GM18498 (cell line): ENCODE measurements around the gene STK32C.

Experiments
- ATAC-seq: cut with Tn5 transposase; IDR thresholded peaks from one replicate; pipeline ENCODE4 v1.9.1; 2021; ENCODE audit warnings: mild to moderate bottlenecking, moderate library complexity; ENCODE audit not compliant: unreplicated experiment

The STK32C gene

DNA sequence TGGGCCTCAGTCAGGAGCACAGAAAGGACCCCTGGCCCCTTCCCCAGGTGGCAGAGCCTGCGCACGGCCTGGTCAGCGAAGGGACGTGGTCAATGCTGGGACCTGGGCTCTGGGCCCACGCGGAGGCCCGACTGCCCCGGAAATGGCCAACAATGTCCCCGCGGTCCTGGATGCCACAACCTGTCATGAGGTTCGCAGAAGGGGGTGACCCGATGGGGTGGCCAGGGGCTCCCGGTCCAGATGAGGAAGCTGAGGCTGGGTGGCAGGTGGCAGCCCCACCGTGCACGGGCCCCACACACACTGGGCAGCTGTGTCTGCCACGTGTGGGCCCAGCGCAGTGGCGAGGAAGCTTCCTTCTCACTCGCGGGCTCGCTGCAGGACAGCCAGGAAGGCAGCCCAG, 71.6 kb downstream of the STK32C start:
- no peak for ATAC-seq

DNA sequence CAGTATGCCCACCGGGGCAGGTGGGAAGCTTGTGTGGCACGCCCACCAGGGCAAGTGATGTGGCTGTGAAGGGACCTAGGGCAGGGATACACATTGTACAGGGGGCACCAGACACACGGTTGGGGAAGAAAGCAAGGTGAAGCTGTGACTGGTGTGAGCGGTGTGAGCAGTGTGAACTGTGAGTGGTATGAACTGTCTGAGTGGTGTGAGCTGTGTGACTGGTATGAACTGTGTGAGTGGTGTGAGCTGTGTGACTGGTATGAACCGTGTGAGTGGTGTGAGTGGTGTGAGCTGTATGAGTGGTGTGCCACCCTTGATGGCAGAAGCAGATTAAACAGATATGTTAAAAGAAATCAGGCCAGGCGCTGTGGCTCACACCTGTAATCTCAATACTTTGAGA, 72.9 kb downstream of the STK32C start:
- no peak for ATAC-seq

DNA sequence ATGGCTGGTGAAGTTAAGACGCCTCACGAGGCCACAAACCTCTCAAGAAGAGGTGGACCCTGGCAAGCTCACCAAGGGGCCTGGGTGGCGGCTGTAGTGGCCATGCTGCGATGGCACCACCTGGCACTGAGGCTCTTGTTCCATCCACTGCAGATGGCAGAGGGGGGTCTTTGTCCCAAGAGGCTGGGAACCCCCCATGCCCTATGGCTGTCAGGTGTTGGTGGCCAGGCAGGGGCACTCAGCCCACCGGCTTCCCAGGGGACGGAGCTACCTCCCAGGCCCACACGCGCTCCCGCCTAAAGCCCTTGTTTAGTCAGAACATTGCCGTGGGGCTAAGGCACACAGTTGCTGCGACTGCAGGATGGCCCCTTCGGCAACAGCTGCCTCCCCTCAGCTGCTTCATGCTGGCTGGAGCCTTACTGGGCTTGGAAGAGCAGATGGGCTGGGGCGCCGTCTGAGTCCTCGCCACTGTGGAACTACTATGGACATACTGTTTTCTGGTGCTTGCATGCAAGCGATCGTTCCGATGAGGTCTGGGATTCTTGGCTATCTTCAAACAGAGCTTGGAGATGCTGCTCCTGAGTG, 74.2 kb downstream of the STK32C start:
- ATAC-seq: no peak

DNA sequence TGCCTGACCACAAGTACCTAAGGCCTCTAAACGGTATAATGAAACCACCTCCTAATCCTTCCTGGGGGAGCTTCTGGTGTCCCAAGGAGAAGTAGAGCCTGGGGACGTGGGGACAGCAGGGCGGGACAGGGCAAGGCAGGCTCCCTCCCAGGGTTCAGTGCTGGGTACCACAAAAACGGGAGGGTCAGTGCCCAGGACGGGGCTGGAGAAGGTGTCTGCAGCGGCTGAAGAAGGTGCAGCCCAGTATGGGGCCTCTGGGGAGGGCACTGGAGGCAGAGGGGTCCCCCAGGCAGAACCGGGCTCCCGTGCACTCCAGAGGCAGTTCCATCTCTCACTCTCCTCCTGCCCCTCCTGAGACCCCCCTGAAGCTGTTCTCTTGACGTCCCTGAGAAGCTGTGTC, 74.8 kb downstream of the STK32C start:
- ATAC-seq: no peak

DNA sequence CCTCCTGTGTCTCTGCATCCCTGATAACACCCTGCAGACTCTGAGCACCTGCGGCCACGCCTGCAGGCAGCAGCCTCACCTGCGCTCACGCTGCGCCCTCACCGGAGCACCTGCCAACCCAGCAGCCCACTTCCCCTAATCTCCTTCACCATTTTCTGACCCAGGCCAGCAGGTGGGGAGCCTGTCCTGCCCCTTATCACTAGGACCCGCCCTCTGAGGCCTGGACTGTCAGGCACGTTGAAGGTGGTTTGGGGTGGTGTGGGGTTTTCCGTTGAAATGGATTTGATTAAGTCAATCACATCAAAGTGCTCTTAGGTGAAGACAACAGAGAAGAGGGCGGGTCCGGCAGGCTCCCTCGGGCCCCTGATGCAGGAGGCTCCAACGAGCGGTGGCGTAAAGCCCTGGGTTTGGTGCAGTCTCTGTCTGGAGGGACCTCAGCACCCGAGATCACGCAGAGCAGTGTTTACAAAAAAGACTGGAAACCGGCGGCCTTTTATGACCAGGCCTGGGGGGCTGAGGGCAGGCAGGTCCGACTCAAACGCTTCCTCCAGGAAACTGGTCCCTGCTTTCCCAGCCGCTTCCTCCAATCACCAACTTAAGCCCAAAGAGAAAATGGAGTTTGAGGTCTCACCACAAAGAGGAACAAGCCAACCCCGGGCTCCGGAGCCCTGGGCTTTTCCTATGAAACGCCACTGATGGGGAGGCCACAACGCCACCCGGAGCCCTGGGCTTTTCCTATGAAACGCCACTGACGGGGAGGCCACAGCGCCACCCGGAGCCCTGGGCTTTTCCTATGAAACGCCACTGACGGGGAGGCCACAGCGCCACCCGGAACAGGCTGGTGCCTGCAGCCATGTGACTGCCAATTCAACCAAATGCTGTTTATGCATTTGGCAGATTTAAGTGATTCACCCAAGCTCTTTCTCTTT, 75.5 kb downstream of the STK32C start:
- ATAC-seq: no peak

DNA sequence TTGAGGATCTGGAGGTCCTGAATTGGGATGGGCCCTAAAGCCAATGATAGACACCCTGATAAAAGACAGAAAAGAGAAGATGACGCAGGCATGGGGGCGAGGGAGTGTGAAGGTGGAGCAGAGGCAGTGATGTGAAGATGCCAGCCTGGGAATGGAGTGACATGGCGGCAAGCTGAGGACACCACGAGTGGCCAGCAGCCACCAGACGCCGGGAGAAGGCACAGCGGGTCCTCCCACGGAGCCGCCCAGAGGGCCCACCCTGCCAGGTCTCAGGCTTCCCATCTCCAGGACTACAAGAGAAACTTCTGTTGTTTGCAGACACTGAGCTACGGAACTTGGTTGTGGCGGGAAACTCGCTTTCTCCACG, 76.1 kb downstream of the STK32C start:
- no peak for ATAC-seq

DNA sequence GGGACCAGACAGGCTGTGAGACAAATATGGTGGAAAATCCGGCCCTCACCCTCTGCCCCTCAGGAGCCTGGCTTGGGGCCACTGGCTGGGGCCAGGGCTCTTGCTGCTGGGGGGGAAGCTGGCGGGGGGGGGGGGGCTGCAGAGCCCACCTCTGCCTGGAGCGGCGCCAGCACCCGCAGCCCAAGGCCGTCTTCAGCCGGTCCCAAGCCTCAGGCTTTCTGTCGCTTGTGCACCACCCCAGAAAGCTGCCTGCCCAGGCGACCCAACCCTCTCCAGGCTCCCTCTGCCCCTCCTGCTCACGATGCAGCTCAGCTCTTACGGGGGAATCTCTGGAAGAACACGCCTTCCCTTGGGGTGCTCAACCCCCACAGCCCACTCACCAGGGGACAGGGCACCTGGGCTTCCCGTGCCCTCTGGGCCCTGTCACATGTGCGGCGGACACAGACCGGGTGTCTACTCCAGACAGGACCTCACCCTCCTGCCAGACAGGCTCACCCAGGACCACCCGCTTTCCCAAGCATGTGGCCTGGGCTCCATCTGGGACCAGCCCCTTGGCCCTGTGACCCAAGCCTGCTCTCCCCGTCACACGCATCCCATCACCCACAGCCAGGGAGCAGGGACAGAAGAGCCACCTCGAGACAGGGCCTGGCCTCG, 77.1 kb downstream of the STK32C start:
- no peak for ATAC-seq

DNA sequence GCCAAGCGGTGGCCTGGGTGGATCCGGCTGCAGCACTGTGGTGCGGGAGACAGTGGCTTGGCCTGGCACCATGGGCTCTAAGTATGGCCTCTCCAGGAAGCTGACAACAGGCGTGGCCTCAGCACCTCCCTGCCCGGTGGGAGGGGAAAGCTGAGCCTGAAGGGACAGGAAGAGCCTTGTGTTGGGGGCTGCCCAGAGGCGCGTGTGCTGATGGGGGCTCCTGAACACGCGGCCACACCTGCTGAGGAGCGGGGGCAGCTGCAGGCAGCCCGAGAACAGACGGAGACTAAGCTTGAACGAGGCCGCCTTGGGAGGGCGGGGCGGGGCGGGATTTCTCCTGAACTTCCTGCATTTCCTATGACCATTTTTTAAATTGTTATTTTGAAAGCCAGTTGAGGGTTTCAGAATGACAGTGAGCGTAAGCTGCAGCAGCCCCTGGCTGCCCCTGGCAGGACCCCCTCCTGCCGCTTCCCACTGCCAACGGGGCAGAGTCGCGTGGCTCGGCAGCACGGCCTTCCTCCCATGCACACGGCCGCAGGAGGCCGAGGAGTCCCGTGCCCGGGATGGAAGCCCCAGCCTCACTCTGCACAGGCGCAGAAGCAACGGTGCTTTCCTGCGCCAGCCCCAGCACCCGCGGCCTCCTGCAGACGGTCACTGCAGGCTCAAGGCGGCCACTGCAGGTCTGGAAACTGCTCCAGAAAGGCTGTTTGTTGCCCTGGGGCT, 77.8 kb downstream of the STK32C start:
- no peak for ATAC-seq

DNA sequence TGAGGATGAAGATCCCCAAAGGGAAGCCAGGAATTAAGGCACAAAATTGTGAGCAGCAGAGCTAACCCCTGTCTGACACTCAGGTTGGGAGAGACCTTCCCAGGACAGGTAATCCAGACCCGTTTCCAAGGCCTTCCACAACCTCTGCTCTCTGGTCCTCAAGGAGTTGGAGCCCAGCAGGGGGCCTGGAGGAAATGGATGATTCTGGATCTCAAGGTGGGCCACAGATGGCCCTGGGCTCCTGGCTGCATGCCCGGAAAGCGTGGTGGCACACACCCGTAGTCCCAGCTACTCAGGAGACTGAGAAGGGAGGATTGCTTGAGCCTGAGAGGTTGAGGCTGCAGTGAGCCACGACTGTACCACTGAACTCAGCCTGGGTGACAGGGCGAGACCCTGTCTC, 78.7 kb downstream of the STK32C start:
- ATAC-seq: no peak

DNA sequence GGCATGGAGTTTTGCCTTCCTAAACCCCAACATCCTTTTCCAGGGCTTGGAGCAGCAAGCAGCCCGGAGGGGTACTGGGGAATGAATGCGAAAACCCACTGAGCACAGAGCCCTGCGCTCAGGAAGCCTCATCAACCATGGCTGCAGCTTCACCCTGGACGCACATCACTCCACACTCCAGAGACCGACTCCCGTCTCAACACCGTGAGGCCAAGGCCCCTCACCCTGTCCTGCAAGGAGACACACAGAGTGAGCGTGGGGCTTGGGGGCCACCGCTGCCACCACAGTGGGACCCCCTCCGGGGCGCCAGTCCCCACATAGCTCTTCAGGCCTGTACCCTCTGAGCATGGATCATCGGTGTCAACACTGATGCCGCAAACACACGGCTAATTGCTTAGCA, 79.1 kb downstream of the STK32C start:
- ATAC-seq: no peak

DNA sequence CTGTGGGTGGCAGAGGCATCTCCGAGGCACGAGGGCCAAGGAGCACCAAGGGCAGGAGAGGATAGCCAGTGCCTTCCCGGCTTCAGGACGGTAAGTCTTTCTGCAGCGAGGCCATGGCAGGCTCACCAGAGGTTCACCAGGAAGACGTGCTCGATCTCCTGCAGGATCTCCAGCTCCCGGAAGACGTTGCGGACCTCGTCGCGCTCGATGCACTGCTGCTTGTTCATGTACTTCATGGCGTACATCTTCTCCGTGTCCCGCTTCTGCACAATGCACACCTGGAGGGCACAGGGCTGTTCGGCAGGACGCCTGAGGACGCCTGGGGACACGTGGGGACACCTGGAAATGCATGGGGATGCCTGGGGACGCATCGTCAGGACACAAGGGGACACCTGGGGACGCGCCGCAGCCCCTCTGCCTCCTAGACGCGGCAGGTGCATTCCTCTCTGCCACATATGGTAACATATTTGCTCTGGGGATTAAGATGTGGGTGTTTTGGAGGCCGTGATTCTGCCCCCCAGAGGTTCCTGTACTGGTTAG, 79.8 kb downstream of the STK32C start:
- no peak for ATAC-seq

DNA sequence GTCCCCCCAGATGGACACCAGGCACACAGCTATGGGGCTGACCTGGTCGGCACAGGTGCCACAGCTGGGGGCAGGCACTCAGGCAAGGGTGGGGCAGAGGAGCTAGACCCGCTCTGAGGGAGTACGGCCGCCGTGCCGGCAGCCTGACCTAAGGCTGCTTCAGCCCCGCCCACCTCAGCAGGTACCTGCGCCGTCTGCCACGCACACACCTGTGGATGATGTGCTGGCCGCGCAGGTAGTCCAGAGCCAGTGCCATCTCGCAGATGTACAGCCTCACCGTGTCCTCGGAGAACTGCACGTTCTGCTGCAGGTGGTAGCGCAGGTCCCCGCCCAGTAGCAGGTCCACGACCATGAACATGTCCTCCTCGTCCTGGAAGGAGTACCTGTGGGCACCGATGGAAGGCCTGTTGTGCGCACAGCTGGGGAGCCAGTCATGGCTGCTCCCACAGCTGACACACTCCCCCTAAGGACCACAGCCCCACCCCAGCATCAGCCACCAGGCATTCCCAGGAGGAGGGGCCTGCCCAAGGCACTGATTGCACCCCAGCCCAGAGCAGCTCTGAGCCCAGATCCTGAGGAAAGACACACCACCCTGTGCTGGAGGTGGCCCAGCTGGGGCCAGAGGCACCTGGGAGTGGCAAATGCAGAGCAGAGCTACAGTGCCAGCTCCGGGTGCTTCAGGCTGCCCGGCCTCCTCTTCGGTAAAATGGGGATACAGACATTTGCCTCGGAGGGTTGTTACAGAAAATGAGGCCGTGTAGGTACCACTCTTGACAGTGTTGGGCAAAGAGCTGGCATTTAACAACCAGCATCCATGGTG, 81.0 kb downstream of the STK32C start:
- no peak for ATAC-seq

DNA sequence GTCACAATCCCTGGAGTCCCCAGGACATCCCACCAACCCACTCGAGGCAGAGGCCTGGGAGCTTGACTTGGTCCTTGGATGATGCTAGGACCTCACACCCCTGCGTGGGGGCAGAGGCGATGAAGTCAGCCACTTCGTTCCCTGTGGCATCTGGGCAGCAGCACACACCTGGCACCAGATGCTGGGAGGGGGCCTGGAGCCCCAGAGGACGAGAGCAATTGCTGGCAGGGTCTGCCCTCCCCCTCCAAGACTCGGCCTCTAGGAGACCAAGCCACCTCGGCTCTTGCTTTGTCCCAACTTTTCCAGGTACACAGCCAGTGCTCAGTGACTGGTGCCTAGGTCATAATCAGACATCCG, 81.9 kb downstream of the STK32C start:
- no peak for ATAC-seq

DNA sequence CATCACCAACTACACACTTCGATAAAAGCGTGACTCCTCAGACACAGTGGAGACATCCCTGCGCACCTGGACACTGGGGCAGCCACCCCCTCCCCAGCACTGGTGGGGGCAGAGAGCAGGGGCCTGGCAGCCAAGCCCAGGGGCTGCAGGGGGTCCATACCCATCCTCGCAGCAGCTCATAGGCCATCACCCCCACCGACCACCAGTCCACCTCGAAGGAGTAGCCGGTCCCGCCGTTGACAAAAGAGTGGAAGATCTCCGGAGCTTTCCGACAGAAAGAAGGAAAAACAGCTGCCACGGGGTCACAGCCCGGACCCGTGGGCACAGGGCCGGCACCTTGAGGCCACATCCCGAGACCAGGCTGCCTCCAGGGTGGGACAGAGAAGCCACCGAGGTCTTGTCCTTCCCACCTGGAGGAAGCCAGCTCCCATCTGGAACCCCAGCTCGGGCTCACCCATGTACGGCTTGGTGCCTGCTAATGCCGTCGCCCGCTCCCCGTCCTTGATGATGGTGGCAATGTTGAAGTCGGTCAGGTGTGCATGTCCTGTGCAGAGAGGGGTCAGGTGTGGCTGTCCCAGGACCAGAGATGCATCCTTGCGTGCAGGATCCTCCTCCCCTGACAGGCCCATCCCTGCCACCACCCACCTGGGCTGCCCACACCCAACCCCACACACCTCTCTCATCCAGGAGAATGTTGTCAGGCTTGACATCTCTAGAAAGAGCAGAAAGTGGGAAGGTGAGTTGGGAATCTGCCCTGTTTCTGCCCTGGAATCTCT, 82.5 kb downstream of the STK32C start:
- no peak for ATAC-seq

DNA sequence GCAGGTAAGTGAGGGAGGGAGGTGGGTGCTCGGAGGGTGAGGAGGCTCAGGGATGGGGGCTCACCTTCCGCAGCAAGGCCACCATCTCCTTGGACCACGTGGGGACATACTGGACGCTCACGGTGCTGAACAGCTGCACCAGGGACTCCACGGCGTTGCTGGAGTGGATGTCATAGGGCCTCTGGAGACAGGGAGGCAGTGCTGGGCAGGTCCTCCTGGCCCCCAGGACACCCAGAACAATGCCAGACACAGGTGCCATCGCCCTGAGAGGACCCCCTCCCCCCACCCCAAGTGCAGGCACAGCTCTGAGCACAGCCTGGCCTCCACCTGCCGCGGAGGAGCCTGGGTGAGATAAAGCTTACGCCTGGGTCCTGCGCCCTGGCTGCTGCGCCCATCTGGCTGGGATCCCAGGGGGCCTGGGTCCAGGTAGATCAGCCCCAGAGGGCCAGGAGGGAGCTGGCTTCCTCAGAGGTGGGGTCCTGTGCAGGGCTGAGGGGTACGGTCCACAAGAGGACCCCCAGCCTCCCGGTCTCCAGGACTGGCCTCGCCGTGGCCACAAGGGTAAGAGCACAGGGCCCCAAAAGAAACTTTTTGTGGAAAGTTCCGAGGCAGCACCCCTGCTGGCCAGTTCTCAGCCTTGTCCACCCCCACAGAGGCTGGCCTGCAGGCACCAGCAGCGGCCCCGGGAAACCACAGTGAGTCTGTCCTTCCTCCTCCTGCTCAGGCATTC, 83.2 kb downstream of the STK32C start:
- no peak for ATAC-seq

DNA sequence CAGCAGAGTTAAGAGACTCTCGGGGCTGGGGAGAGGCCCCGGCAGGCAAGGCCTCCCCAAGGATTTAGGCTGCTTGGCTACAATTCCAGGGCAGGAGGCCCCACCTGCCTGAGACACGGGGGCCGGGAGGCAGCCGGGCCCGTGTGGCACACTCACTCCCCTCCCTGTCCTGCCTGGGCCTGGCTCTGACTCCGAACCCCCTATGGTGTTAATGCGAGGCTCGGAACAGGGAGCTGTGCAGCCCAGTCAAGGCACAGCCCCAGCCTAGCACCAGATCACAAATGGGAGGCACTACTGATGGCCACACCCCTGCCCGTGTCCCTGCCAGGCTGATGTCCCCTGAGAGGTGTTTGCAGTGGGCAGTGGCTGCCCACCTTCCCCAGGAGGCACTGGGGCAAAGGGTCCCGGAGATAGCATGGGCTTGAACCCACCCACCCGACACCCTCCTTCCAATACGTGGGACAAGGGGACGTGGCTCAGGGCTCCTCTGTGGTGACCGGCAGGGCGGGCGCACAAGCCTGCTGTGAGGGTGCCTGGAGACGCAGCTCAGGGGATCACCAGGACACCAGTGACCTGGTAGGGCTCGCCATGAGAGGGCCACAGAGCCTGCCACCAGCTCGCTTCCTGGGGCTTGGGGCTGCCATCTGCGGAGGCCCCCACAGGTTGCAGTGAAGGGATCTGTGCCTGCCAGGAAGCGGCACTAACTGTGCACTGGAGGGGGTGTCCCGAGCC, 84.0 kb downstream of the STK32C start:
- no peak for ATAC-seq

DNA sequence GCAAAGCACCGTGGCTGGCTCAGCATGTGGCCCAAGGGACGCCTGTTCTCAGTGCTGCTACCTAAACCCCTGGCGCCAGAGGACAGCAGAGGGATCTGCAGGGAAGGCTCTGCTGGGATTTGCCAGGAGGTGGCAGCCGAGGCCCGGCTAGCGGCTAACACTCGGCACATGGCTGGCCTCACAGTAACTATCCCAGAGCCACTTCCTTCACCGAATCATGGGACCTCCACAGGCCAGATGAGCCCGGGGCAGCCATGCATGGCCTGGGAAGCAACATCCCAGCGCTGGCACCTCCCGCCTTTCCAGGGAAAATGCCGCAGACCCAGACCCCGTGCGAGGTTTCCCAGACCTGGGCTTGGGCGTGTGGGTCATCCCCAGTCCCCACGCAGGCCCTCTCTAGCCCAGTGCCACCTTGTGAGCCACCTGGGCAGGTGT, 84.6 kb downstream of the STK32C start:
- peak; percentile 87 for ATAC-seq

DNA sequence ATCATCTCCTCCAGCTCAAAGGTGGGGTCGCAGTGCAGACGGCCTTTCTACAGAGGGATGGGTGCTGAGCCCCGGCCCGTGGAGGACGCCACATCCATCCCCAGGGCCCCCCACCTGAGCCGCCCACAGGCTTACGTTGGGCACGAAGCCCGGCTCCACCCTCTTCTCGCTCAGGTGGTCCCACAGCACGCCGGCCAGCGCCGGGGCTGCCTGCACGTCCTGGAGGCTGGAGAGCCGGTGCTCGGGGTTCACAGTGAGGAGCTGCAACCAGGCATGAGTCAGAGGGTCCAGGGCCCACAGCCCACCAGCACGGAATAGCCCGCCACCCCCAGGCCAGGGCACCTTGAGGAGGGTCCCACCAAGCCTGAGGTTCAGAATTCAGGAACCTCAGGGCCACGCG, 85.0 kb downstream of the STK32C start:
- no peak for ATAC-seq
